Adrenal gland (tissue), 5 donors: ENCODE measurements around the gene SBK2.

Experiments used
- CTCF ChIP-seq, 6 experiments: fragments of 450-650 bp in 4 of 6; fragments of 200-600 bp in 2 of 6; sonication (generic) in 1 of 6; IDR thresholded peaks; 1 replicate in 5 of 6; 2 replicates in 1 of 6; pipeline versions ENCODE4 v1.5.1 to v1.8.0; 2016 to 2021; ENCODE audit warnings: antibody characterized with exemption in 6 of 6, mild to moderate bottlenecking in 2 of 6, moderate library complexity in 1 of 6
- POLR2A ChIP-seq, 2 donors: fragments of 450-650 bp; IDR thresholded peaks; one replicate each; pipeline ENCODE4 v1.6.1; 2017; ENCODE audit warnings: antibody characterized with exemption in 2 of 2, mild to moderate bottlenecking in 2 of 2, moderate library complexity in 1 of 2
- donor health status: DM: no; HTN: no; CAD: no.

- TF ChIP-seq CTCF (IDR thresholded peaks at IDR 0.05) (no peak), POLR2A (IDR thresholded peaks at IDR 0.05) (no peak)
Measured at GRCh38 chr19:55498246-55498840, 38.6 kb downstream of the SBK2 start.
